Measurements from ENCODE around the gene ARHGAP22.

ARHGAP22 gene

DNA sequence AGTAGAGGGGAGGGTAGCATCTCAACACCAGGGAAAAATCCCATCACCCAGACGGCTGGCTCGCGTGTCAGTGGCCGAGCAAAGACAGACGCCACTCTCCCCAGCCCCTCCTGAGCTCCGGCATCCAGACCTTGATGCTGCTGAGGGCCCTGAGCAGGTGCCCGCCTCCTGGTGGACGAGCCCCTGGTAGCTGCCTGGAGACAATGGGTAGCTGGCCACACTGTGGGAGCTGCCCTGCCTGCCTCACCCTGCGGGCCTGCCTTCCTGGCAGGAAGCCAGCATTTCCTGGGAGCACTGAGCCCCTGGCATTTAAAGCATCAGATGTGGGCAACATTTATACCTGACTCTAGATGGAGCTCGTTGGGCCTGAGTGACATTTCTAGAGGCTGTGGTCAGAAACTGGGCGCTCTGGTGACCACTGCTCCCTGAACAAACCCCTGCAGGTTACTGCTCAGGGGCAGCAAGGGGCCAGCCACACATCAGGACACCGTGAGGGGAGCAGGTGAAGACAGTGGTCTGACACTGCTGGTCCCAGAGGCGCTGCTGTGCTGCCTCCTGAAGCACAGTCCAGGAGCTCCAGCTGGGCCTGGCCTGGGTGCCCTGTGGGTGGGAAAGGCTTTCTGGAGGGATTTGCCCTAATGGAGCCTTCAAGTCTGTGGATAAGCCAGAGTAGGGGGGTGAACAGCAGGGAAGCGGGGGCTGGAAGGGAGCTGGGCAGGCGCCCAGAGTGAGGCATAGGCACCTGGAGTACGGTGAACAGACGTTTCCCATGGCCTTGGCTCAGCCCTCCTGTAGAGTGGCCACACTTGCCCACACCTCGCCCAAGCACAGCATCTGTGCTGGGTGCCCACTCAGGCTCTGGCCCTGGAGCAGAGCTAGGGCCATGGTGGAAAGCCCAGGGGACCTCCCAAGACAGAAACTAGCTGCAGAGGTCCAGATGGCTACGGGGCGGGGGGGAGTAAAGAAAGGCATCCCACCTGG, 159.7 kb downstream of the ARHGAP22 start:
- Histone ChIP-seq H3K9ac (ENCODE audit: low read length) (no peak overlapping the region), H3K9me3 (replicated peaks; ENCODE audit: insufficient read depth, low read length) (no peaks in the 10 kb centered on the region), H3K36me3 (replicated peaks; ENCODE audit: insufficient read depth, low read length) (no peaks in the 10 kb centered on the region), H3K4me3 (ENCODE audit: low read length) (no peak overlapping the region), H3F3A (ENCODE audit: insufficient read depth, low read length) (no peaks in the 10 kb centered on the region), H3K9me2 (replicated peaks; ENCODE audit: insufficient read depth, low read length) (no peaks in the 10 kb centered on the region), H3K27ac (ENCODE audit: low read length) (no peak overlapping the region), H3K4me1 (ENCODE audit: low read length) (no peaks in the 10 kb centered on the region), H3K27me3 (replicated peaks; ENCODE audit: insufficient read depth, low read length) (no peaks in the 10 kb centered on the region), H3K4me2 (ENCODE audit: low read depth, low read length) (no peak overlapping the region), H3K79me2 (ENCODE audit: low read length) (no peaks in the 10 kb centered on the region), H4K20me1 (ENCODE audit: insufficient read depth, low read length) (no peaks in the 10 kb centered on the region), H2AFZ (ENCODE audit: low read length) (no peak overlapping the region)
- no peak for DNase-seq
- TF ChIP-seq EZH2 (optimal IDR thresholded peaks at IDR 0.05; ENCODE audit: low read depth, low read length), result no peak
- TF ChIP-seq EZH2phosphoT487 (IDR thresholded peaks at IDR 0.05; ENCODE audit: low read length), result no peak
- TF ChIP-seq, protein P1, sequence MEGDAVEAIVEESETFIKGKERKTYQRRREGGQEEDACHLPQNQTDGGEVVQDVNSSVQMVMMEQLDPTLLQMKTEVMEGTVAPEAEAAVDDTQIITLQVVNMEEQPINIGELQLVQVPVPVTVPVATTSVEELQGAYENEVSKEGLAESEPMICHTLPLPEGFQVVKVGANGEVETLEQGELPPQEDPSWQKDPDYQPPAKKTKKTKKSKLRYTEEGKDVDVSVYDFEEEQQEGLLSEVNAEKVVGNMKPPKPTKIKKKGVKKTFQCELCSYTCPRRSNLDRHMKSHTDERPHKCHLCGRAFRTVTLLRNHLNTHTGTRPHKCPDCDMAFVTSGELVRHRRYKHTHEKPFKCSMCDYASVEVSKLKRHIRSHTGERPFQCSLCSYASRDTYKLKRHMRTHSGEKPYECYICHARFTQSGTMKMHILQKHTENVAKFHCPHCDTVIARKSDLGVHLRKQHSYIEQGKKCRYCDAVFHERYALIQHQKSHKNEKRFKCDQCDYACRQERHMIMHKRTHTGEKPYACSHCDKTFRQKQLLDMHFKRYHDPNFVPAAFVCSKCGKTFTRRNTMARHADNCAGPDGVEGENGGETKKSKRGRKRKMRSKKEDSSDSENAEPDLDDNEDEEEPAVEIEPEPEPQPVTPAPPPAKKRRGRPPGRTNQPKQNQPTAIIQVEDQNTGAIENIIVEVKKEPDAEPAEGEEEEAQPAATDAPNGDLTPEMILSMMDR (IDR thresholded peaks at IDR 0.05; ENCODE audit: low read length), result no peak

DNA sequence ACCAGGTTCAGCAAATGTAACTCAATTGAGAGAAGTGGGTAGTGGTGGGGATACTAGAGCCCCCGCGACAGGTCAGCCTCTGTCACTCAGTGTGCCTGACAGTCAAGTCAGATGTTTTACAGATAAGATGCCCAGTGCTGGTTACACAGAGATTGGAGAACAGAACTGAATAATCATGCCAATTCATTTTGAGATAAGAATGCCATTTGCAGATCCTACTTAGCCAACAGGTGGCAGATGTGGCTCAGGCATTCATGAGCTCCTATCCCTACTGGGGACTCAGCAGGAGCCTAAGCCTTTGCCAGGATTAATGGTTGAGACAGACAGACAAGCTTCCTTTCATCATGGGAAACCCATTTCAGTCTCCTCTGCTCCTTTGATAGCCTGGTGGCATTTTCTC, 160.6 kb downstream of the ARHGAP22 start:
- no peak for TF ChIP-seq EZH2phosphoT487 (IDR thresholded peaks at IDR 0.05; ENCODE audit: low read length)
- no peak for TF ChIP-seq EZH2 (optimal IDR thresholded peaks at IDR 0.05; ENCODE audit: low read depth, low read length)
- TF ChIP-seq, protein P1 (IDR thresholded peaks at IDR 0.05; ENCODE audit: low read length), result no peak
- H3K9me2 ChIP-seq (replicated peaks; ENCODE audit: insufficient read depth, low read length), result no peaks in the 10 kb centered on the region

DNA sequence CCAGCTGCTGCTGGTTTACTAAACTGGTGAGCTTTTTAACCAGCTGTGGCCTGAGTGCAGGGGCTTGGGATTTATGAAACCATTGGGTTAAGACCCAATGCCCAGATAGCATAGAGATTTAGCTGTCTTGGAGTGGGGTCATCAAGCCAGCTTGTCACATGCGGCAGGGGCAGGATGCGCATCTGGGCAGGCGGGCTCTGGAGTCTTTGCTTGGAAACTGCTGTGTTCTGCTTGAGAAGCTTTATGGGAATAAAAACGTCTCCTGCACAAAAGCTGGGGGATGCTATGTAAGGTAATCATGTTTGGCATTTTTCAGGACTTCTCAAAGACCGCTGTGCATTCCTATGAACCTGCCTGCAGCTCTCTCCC, 162.1 kb downstream of the ARHGAP22 start:
- Histone ChIP-seq H3K9me3 (replicated peaks; ENCODE audit: insufficient read depth, low read length) (no peaks in the 10 kb centered on the region), H3K27me3 (replicated peaks; ENCODE audit: insufficient read depth, low read length) (no peaks in the 10 kb centered on the region), H3K9ac (ENCODE audit: low read length) (no peak overlapping the region), H2AFZ (ENCODE audit: low read length) (no peak overlapping the region), H3K9me2 (replicated peaks; ENCODE audit: insufficient read depth, low read length) (no peaks in the 10 kb centered on the region), H3K4me1 (ENCODE audit: low read length) (no peaks in the 10 kb centered on the region), H3F3A (ENCODE audit: insufficient read depth, low read length) (no peaks in the 10 kb centered on the region), H3K36me3 (replicated peaks; ENCODE audit: insufficient read depth, low read length) (no peaks in the 10 kb centered on the region), H4K20me1 (ENCODE audit: insufficient read depth, low read length) (no peaks in the 10 kb centered on the region), H3K27ac (ENCODE audit: low read length) (no peak overlapping the region), H3K79me2 (ENCODE audit: low read length) (no peaks in the 10 kb centered on the region), H3K4me2 (ENCODE audit: low read depth, low read length) (no peak overlapping the region), H3K4me3 (ENCODE audit: low read length) (no peak overlapping the region)
- TF ChIP-seq EZH2 (optimal IDR thresholded peaks at IDR 0.05; ENCODE audit: low read depth, low read length), result no peak
- TF ChIP-seq, protein P1 (IDR thresholded peaks at IDR 0.05; ENCODE audit: low read length), result no peak
- no peak for TF ChIP-seq EZH2phosphoT487 (IDR thresholded peaks at IDR 0.05; ENCODE audit: low read length)
- DNase-seq, result no peak

More for the DNA sequence above, 160.6 kb downstream of the ARHGAP22 start:
- H3K27ac ChIP-seq (ENCODE audit: low read length), result no peak overlapping the region
- no peaks in the 10 kb centered on the region for H3K9me3 ChIP-seq (replicated peaks; ENCODE audit: insufficient read depth, low read length)
- no peak overlapping the region for H3K9ac ChIP-seq (ENCODE audit: low read length)
- H3K27me3 ChIP-seq (replicated peaks; ENCODE audit: insufficient read depth, low read length), result no peaks in the 10 kb centered on the region
- no peak overlapping the region for H3K4me3 ChIP-seq (ENCODE audit: low read length)
- no peak overlapping the region for H2AFZ ChIP-seq (ENCODE audit: low read length)
- H4K20me1 ChIP-seq (ENCODE audit: insufficient read depth, low read length), result no peaks in the 10 kb centered on the region
- no peaks in the 10 kb centered on the region for H3K36me3 ChIP-seq (replicated peaks; ENCODE audit: insufficient read depth, low read length)
- no peaks in the 10 kb centered on the region for H3K79me2 ChIP-seq (ENCODE audit: low read length)
- H3K4me1 ChIP-seq (ENCODE audit: low read length), result no peaks in the 10 kb centered on the region
- no peak overlapping the region for H3K4me2 ChIP-seq (ENCODE audit: low read depth, low read length)
- DNase-seq, result no peak
- H3F3A ChIP-seq (ENCODE audit: insufficient read depth, low read length), result no peaks in the 10 kb centered on the region

All from MM.1S (cell line).